HG02885 (cell line): ENCODE data around the gene PNKP.
A peak's percentile ranks its signal among the peaks of the same experiment; 100 is the strongest.

Source experiments
- ATAC-seq: cut with Tn5 transposase; IDR thresholded peaks from one replicate; pipeline ENCODE4 v1.9.1; 2021; ENCODE audit warnings: mild to moderate bottlenecking; ENCODE audit not compliant: unreplicated experiment, poor library complexity

The PNKP gene

GRCh38 chr19:49866933-49867782, at the start of gene PNKP:
Gene PNKP, minus strand, starts transcription at chr19:49867576. Its CDS starts 372 bp downstream, at chr19:49867204.
- ATAC-seq = peak; percentile 46

GRCh38 chr19:49915271-49915670, 47.9 kb upstream of the PNKP start:
- no peak for ATAC-seq

GRCh38 chr19:49913720-49914119, 46.3 kb upstream of the PNKP start:
- ATAC-seq = no peak

- ATAC-seq = no peak
Observed at GRCh38 chr19:49912965-49913685, 45.7 kb upstream of the PNKP start.

GRCh38 chr19:49911381-49912145, 44.2 kb upstream of the PNKP start:
- ATAC-seq = peak; percentile 37

GRCh38 chr19:49910179-49910578, 42.8 kb upstream of the PNKP start:
- no peak for ATAC-seq

- ATAC-seq = no peak
Observed at GRCh38 chr19:49908480-49909420, 41.4 kb upstream of the PNKP start.

GRCh38 chr19:49907745-49908446, 40.5 kb upstream of the PNKP start:
- ATAC-seq = peak; percentile 37

DNA sequence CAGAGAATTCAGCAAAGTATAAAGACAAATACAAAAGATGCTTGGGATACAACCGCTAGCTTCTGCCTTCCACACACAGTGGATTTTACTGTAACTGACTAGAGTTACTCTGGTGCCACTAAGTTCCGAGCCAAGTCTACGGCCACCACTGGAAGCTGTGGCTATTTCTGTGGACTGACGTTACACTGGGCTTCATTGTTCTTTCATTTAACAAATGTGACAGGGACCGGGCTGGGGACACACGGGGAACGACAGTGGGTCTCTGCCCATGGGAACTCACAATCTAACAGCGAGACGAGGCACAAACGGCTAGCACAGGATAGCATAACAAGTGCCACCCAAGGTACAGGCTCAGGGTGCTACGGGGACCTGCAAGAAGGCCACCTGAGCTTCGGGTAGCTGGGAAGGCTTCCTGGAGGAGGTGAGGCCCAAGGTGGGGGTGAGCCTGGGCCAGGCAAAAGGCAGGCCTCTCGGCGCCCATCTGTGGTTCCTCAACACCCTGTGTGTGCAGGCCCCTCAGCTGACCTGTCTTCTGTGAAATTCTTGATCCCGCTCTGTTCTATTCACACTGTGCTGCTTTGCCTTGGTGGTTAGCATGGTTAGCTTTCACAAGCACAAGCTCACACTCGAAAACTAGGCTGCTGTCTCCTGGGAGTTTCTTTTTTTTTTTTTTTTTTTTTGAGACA, 39.6 kb upstream of the PNKP start:
- no peak for ATAC-seq

- no peak for ATAC-seq
Observed at GRCh38 chr19:49904136-49904535, 36.8 kb upstream of the PNKP start.

DNA sequence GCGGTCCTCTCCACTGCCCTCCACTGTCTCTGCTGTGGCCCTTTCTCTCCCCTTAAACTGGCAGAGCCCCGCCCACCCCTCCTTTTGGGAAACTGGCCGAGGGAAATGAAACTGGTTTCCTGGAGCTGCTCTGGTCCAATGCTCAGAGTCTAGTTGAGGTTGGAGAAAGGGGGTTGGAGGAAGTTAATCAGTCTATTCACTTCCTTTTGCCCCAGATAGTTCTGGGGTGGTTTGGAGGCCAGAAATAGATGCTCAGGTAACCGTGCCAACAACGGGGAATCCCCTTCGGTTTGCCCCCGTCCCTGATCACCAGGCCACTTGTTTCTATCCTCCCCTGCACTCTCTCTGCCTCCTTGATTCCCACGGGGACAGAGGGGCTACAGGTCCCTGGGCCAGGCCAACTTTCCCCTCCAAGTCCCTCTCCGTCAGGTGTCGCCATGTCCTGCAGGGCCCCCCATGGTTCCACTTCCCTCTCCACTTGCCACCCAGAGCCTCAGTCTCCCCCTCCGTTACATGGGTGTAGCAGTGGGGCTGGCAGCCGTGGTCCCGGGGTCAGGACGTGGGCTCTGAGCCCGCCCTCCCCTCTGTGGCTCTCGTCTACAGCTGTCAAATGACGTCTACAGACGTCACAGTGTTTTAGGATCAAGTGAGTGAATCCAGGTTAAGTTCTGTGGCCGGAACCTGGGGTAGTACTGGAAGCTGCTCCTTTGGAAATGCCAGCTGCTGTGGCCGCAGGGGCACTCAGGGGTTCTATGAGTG, 29.7 kb upstream of the PNKP start, which contains the start of gene IL4I1:
TSS of gene IL4I1 (minus strand) at position 25 of the 759 bp plus-strand sequence. CDS start 727 bp downstream, outside the sequence.
- ATAC-seq = peak; percentile 51

GRCh38 chr19:49895566-49896297, 28.4 kb upstream of the PNKP start:
- ATAC-seq = no peak

GRCh38 chr19:49894879-49895565, 27.6 kb upstream of the PNKP start:
- no peak for ATAC-seq

- ATAC-seq = no peak
Observed at GRCh38 chr19:49894011-49894664, 26.8 kb upstream of the PNKP start.

GRCh38 chr19:49892716-49893115, 25.3 kb upstream of the PNKP start:
- no peak for ATAC-seq

DNA sequence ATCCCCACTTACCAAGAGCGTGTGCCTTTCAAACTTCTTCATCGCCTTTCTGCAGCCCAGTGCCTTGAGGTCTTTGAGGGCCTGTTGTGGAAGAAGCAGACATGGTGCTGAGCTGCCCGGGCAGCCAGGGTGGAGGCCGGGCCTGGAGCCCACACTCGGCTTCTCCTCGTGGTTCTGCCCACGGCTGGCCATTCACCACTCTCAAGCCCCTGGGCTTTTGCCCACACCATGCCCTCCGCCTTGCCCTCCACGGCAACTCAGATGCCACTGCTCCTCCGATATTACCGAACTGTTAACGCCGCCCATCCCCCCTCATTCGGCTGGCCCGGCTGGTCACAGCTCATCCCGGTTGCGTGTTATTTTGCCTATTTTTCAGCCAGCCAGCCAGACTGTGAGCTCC, 24.0 kb upstream of the PNKP start:
- no peak for ATAC-seq
